Measurements from ENCODE around the gene NEK4.

Gene NEK4

GRCh38 chr3:52705438-52705687 is 65.4 kb downstream of the NEK4 start:
- TF ChIP-seq CEBPB (IDR thresholded peaks at IDR 0.05) (no peak), EGR1 (IDR thresholded peaks at IDR 0.05) (no peak), FOXM1 (IDR thresholded peaks at IDR 0.05; ENCODE audit: borderline replicate concordance, low read depth) (no peak), TAF1 (IDR thresholded peaks at IDR 0.05; ENCODE audit: low read depth) (no peak), TEAD4 (IDR thresholded peaks at IDR 0.05) (no peak; the same call in 1 of the 2 replicates), MAX (IDR thresholded peaks at IDR 0.05) (no peak), CREB1 (IDR thresholded peaks at IDR 0.05; ENCODE audit: low read depth) (no peak), YY1 (IDR thresholded peaks at IDR 0.05; ENCODE audit: low read depth) (no peak), TCF12 (IDR thresholded peaks at IDR 0.05; ENCODE audit: low read depth) (no peak), ZBTB7A (IDR thresholded peaks at IDR 0.05; ENCODE audit: low read depth) (no peak), RAD21 (IDR thresholded peaks at IDR 0.05; ENCODE audit: low read depth) (no peak), NFIC (IDR thresholded peaks at IDR 0.05) (no peak), EP300 (IDR thresholded peaks at IDR 0.05; ENCODE audit: borderline replicate concordance) (no peak)
- TF ChIP-seq, protein P1, sequence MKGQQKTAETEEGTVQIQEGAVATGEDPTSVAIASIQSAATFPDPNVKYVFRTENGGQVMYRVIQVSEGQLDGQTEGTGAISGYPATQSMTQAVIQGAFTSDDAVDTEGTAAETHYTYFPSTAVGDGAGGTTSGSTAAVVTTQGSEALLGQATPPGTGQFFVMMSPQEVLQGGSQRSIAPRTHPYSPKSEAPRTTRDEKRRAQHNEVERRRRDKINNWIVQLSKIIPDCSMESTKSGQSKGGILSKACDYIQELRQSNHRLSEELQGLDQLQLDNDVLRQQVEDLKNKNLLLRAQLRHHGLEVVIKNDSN (IDR thresholded peaks at IDR 0.05): no peak
- TF ChIP-seq, protein P2, sequence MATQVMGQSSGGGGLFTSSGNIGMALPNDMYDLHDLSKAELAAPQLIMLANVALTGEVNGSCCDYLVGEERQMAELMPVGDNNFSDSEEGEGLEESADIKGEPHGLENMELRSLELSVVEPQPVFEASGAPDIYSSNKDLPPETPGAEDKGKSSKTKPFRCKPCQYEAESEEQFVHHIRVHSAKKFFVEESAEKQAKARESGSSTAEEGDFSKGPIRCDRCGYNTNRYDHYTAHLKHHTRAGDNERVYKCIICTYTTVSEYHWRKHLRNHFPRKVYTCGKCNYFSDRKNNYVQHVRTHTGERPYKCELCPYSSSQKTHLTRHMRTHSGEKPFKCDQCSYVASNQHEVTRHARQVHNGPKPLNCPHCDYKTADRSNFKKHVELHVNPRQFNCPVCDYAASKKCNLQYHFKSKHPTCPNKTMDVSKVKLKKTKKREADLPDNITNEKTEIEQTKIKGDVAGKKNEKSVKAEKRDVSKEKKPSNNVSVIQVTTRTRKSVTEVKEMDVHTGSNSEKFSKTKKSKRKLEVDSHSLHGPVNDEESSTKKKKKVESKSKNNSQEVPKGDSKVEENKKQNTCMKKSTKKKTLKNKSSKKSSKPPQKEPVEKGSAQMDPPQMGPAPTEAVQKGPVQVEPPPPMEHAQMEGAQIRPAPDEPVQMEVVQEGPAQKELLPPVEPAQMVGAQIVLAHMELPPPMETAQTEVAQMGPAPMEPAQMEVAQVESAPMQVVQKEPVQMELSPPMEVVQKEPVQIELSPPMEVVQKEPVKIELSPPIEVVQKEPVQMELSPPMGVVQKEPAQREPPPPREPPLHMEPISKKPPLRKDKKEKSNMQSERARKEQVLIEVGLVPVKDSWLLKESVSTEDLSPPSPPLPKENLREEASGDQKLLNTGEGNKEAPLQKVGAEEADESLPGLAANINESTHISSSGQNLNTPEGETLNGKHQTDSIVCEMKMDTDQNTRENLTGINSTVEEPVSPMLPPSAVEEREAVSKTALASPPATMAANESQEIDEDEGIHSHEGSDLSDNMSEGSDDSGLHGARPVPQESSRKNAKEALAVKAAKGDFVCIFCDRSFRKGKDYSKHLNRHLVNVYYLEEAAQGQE (IDR thresholded peaks at IDR 0.05; ENCODE audit: low read depth): no peak

DNA sequence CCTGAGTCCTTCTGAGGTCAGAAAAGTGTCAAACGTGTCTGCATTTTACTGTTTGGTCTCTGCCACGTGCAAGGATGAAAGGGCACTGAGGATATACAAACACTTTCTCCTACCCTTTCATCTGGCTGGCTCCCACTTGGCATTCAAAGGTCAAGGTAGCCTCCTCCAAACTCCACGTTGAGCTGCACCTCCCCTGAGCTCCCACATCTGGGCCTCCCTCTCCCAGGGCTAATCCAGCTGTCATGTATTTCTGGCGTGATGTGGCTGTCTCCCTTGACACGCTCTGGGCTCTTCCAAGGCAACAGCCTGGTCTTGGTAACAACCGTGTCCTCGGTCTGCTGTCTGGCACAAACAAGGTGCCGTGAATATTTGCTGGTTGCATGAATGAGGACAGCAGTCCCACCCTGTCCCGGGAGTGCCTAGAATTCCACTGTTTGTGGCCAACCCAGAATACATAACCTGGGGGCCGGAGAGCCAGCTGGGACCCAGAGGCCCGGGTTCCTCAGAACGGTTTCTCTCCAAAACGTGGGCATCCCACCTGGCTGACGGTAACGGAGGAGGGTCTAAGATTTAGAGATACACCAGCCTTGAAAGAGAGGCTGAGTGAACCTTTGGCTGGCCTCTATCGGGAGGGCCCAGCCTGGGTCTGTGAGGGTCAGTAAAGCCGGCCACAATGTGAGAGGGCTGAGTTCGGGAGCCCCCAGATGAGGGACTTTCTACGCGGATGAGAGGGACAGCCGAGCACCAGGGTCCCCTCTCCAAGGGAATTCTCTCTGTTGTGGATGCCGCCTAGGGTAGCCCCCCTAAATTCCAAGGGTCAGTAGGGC is 65.9 kb downstream of the NEK4 start:
- TF ChIP-seq ZBTB7A (IDR thresholded peaks at IDR 0.05; ENCODE audit: low read depth) (no peak), MAX (IDR thresholded peaks at IDR 0.05) (no peak; the same call in 1 of the 2 replicates), NFIC (IDR thresholded peaks at IDR 0.05) (no peak), FOXM1 (IDR thresholded peaks at IDR 0.05; ENCODE audit: borderline replicate concordance, low read depth) (no peak), CEBPB (IDR thresholded peaks at IDR 0.05) (no peak), YY1 (IDR thresholded peaks at IDR 0.05; ENCODE audit: low read depth) (no peak), CREB1 (IDR thresholded peaks at IDR 0.05; ENCODE audit: low read depth) (no peak), TCF12 (IDR thresholded peaks at IDR 0.05; ENCODE audit: low read depth) (no peak), EGR1 (IDR thresholded peaks at IDR 0.05) (no peak), RAD21 (IDR thresholded peaks at IDR 0.05; ENCODE audit: low read depth) (no peak), TEAD4 (IDR thresholded peaks at IDR 0.05) (no peak)
- TF ChIP-seq, protein P1 (IDR thresholded peaks at IDR 0.05): no peak

GRCh38 chr3:52703341-52703740 is 67.4 kb downstream of the NEK4 start:
- TF ChIP-seq TEAD4 (IDR thresholded peaks at IDR 0.05) (no peak), TCF12 (IDR thresholded peaks at IDR 0.05; ENCODE audit: low read depth) (no peak)

- TF ChIP-seq EGR1 (IDR thresholded peaks at IDR 0.05) (no peak), MAX (IDR thresholded peaks at IDR 0.05) (no peak), CEBPB (IDR thresholded peaks at IDR 0.05) (no peak), YY1 (IDR thresholded peaks at IDR 0.05; ENCODE audit: low read depth) (no peak), CREB1 (IDR thresholded peaks at IDR 0.05; ENCODE audit: low read depth) (no peak), RAD21 (IDR thresholded peaks at IDR 0.05; ENCODE audit: low read depth) (no peak)
- TF ChIP-seq, protein P2 (IDR thresholded peaks at IDR 0.05; ENCODE audit: low read depth): no peak
Measured at GRCh38 chr3:52697632-52697965, 73.1 kb downstream of the NEK4 start.

- TF ChIP-seq TEAD4 (IDR thresholded peaks at IDR 0.05): no peak
- TF ChIP-seq FOXM1 (IDR thresholded peaks at IDR 0.05; ENCODE audit: borderline replicate concordance, low read depth): no peak
- TF ChIP-seq, protein P1 (IDR thresholded peaks at IDR 0.05): no peak
Measured at GRCh38 chr3:52696830-52697631, 73.7 kb downstream of the NEK4 start.

Measured in Ishikawa (cell line).